Dendritic cell treated with granulocyte-macrophage colony-stimulating factor and Interleukin-4, amounts not matched to agents 40 ng/mL and 50 ng/mL, for 4 days (primary cell): ENCODE results near the gene CSGALNACT2.
"Not testable (repeated sequence)": the region's sequence is repeated elsewhere in the genome, so short reads cannot be mapped to it uniquely, and the experiment has no call there.

Experiments used
- H3K27ac Mint-ChIP-seq: one replicate; pipeline ENCODE4 v1.8.0; 2022; ENCODE audit warnings: mild to moderate bottlenecking, mixed read lengths
- H3K27me3 Mint-ChIP-seq: one replicate; pipeline ENCODE4 v1.8.0; 2022; ENCODE audit warnings: mild to moderate bottlenecking, mixed read lengths
- H3K36me3 Mint-ChIP-seq: one replicate; pipeline ENCODE4 v1.8.0; 2022; ENCODE audit warnings: low read depth, mixed read lengths
- H3K4me1 Mint-ChIP-seq: one replicate; pipeline ENCODE4 v1.8.0; 2022; ENCODE audit warnings: low read depth, mixed read lengths
- H3K4me3 Mint-ChIP-seq: one replicate; pipeline ENCODE4 v1.8.0; 2022; ENCODE audit warnings: mild to moderate bottlenecking, moderate library complexity, mixed read lengths
- H3K9me3 Mint-ChIP-seq: one replicate; pipeline ENCODE4 v1.8.0; 2022; ENCODE audit warnings: mixed read lengths
- intact Hi-C: fragments of 100-400 bp; cut with micrococcal nuclease; formaldehyde crosslinking; loops from one replicate; pipeline ENCODE4 v1.15.0; 2022

The CSGALNACT2 gene

GRCh38 chr10:43138021-43138756, at the start of gene CSGALNACT2:
TSS of gene CSGALNACT2 (plus strand) at chr10:43138445. CDS start at chr10:43155150, 16,705 bp downstream.
- intact Hi-C loops: no loop called here
- peak within 1 kb of the TSS; percentile 97 for H3K4me3 Mint-ChIP-seq
- peak within 1 kb of the TSS; percentile 90 for H3K27ac Mint-ChIP-seq
- no peaks in the 10 kb centered on the region for H3K27me3 Mint-ChIP-seq
- H3K9me3 Mint-ChIP-seq: no peaks in the 10 kb centered on the region
- peaks cover 33% of the 10 kb centered on the region for H3K36me3 Mint-ChIP-seq
- peaks cover 60% of the 10 kb centered on the region for H3K4me1 Mint-ChIP-seq

GRCh38 chr10:43089519-43089918, 48.7 kb upstream of the CSGALNACT2 start:
- peaks cover 24% of the 10 kb centered on the region for H3K4me1 Mint-ChIP-seq
- H3K27ac Mint-ChIP-seq: no peak overlapping the region
- no peak overlapping the region for H3K4me3 Mint-ChIP-seq
- H3K36me3 Mint-ChIP-seq: no peaks in the 10 kb centered on the region
- intact Hi-C loops: no loop called here
- no peaks in the 10 kb centered on the region for H3K9me3 Mint-ChIP-seq
- peaks cover 49% of the 10 kb centered on the region for H3K27me3 Mint-ChIP-seq

GRCh38 chr10:43090188-43090587, 48.1 kb upstream of the CSGALNACT2 start:
- H3K36me3 Mint-ChIP-seq: no peaks in the 10 kb centered on the region
- no peak overlapping the region for H3K27ac Mint-ChIP-seq
- intact Hi-C loops: no loop called here
- no peak overlapping the region for H3K4me3 Mint-ChIP-seq
- H3K4me1 Mint-ChIP-seq: peaks cover 24% of the 10 kb centered on the region
- no peaks in the 10 kb centered on the region for H3K9me3 Mint-ChIP-seq
- H3K27me3 Mint-ChIP-seq: peaks cover 50% of the 10 kb centered on the region

- intact Hi-C loops: no loop called here
- no peak overlapping the region for H3K4me3 Mint-ChIP-seq
Observed at GRCh38 chr10:43090664-43091063, 47.6 kb upstream of the CSGALNACT2 start.

GRCh38 chr10:43091846-43092245, 46.4 kb upstream of the CSGALNACT2 start:
- Mint-ChIP-seq H3K27ac (no peak overlapping the region), H3K36me3 (no peaks in the 10 kb centered on the region), H3K9me3 (no peaks in the 10 kb centered on the region), H3K27me3 (peaks cover 50% of the 10 kb centered on the region), H3K4me3 (no peak overlapping the region), H3K4me1 (peaks cover 24% of the 10 kb centered on the region)
- intact Hi-C loops: loop anchor here (1.0 kb wide), 1 partner anchor 13 kb away; no protein-coding TSS in a partner anchor

More at GRCh38 chr10:43090664-43091063, 47.6 kb upstream of the CSGALNACT2 start:
- Mint-ChIP-seq H3K9me3 (no peaks in the 10 kb centered on the region), H3K4me1 (peaks cover 24% of the 10 kb centered on the region), H3K36me3 (no peaks in the 10 kb centered on the region), H3K27ac (no peak overlapping the region), H3K27me3 (peaks cover 51% of the 10 kb centered on the region)

- intact Hi-C loops: no loop called here
Observed at GRCh38 chr10:43093423-43094076, 44.7 kb upstream of the CSGALNACT2 start.

GRCh38 chr10:43094085-43094484, 44.2 kb upstream of the CSGALNACT2 start:
- Mint-ChIP-seq H3K4me3 (no peak overlapping the region), H3K27ac (no peak overlapping the region), H3K9me3 (no peaks in the 10 kb centered on the region)

More at GRCh38 chr10:43093423-43094076, 44.7 kb upstream of the CSGALNACT2 start:
- Mint-ChIP-seq H3K4me1 (peaks cover 24% of the 10 kb centered on the region), H3K27ac (no peak overlapping the region), H3K4me3 (no peak overlapping the region), H3K9me3 (no peaks in the 10 kb centered on the region), H3K36me3 (no peaks in the 10 kb centered on the region), H3K27me3 (peaks cover 43% of the 10 kb centered on the region)

GRCh38 chr10:43099339-43099738, 38.9 kb upstream of the CSGALNACT2 start:
- H3K36me3 Mint-ChIP-seq, H3K4me1 Mint-ChIP-seq, H3K27ac Mint-ChIP-seq, H3K9me3 Mint-ChIP-seq, intact Hi-C loops, H3K4me3 Mint-ChIP-seq: not testable (repeated sequence)
- H3K27me3 Mint-ChIP-seq: peaks cover 36% of the 10 kb centered on the region

More at GRCh38 chr10:43094085-43094484, 44.2 kb upstream of the CSGALNACT2 start:
- Mint-ChIP-seq H3K36me3 (no peaks in the 10 kb centered on the region), H3K27me3 (peaks cover 38% of the 10 kb centered on the region), H3K4me1 (peaks cover 24% of the 10 kb centered on the region)
- intact Hi-C loops: no loop called here

GRCh38 chr10:43099928-43100327, 38.3 kb upstream of the CSGALNACT2 start:
- no peak overlapping the region for H3K27ac Mint-ChIP-seq
- intact Hi-C loops: no loop called here

GRCh38 chr10:43100366-43100765, 37.9 kb upstream of the CSGALNACT2 start:
- Mint-ChIP-seq H3K4me1 (peaks cover 7% of the 10 kb centered on the region), H3K27me3 (peaks cover 37% of the 10 kb centered on the region), H3K4me3 (no peak overlapping the region), H3K9me3 (no peaks in the 10 kb centered on the region), H3K27ac (no peak overlapping the region), H3K36me3 (no peaks in the 10 kb centered on the region)
- intact Hi-C loops: no loop called here

More at GRCh38 chr10:43099928-43100327, 38.3 kb upstream of the CSGALNACT2 start:
- no peak overlapping the region for H3K4me3 Mint-ChIP-seq
- H3K9me3 Mint-ChIP-seq: no peaks in the 10 kb centered on the region
- peaks cover 3% of the 10 kb centered on the region for H3K4me1 Mint-ChIP-seq
- H3K27me3 Mint-ChIP-seq: peaks cover 36% of the 10 kb centered on the region
- H3K36me3 Mint-ChIP-seq: no peaks in the 10 kb centered on the region

- H3K9me3 Mint-ChIP-seq: no peaks in the 10 kb centered on the region
- no peaks in the 10 kb centered on the region for H3K36me3 Mint-ChIP-seq
- peaks cover 26% of the 10 kb centered on the region for H3K4me1 Mint-ChIP-seq
- no peak overlapping the region for H3K4me3 Mint-ChIP-seq
- no peak overlapping the region for H3K27ac Mint-ChIP-seq
- peaks cover 37% of the 10 kb centered on the region for H3K27me3 Mint-ChIP-seq
- intact Hi-C loops: no loop called here
Observed at GRCh38 chr10:43102063-43102828, 36.0 kb upstream of the CSGALNACT2 start.

- Mint-ChIP-seq H3K4me1 (peaks cover 47% of the 10 kb centered on the region), H3K27ac (peak overlapping the region; percentile 75), H3K36me3 (no peaks in the 10 kb centered on the region), H3K4me3 (peak overlapping the region; percentile 75), H3K9me3 (no peaks in the 10 kb centered on the region), H3K27me3 (peaks cover 35% of the 10 kb centered on the region)
- intact Hi-C loops: loop anchor here (1.0 to 2.0 kb wide), 3 partner anchors 13 to 353 kb away; no protein-coding TSS in a partner anchor
Observed at GRCh38 chr10:43105102-43105955, 32.9 kb upstream of the CSGALNACT2 start.

- H3K27ac Mint-ChIP-seq: peak overlapping the region; percentile 75
- intact Hi-C loops: loop anchor here (1.0 to 2.0 kb wide), 3 partner anchors 14 to 353 kb away; no protein-coding TSS in a partner anchor
- H3K9me3 Mint-ChIP-seq: no peaks in the 10 kb centered on the region
- no peaks in the 10 kb centered on the region for H3K36me3 Mint-ChIP-seq
- H3K4me1 Mint-ChIP-seq: peaks cover 53% of the 10 kb centered on the region
- no peak overlapping the region for H3K4me3 Mint-ChIP-seq
- peaks cover 37% of the 10 kb centered on the region for H3K27me3 Mint-ChIP-seq
Observed at GRCh38 chr10:43105956-43106229, 32.4 kb upstream of the CSGALNACT2 start.
